Activated CD8-positive, alpha-beta memory T cell treated with anti-CD3 and anti-CD28 coated beads for 36 hours (primary cell): ENCODE measurements around the gene GALNT5. TPM values are rescaled to one million over a fixed set of nuclear protein-coding genes. Genes with fewer than 3 reads are reported as not detected.

Experiments used
- CTCF ChIA-PET: fragments of 350-600 bp; sonication (Branson Sonifier 250); formaldehyde crosslinking; loops from one replicate; lab custom pipeline; 2021; ENCODE audit warnings: antibody characterized with exemption; lab: Charles Lee
- POLR2A ChIA-PET: fragments of 350-600 bp; sonication (Branson Sonifier 250); formaldehyde crosslinking; loops from one replicate; lab custom pipeline; 2021; ENCODE audit warnings: antibody characterized with exemption; lab: Charles Lee
- total RNA-seq, 2 experiments: library from RNA; stranded (reverse); gene quantifications; one replicate each; pipeline ENCODE4 v1.2.3, GENCODE V29; 2021

GALNT5 gene
- total RNA-seq, 2 experiments from 2014 or later = not detected

- CTCF ChIA-PET = no interaction called here
- POLR2A ChIA-PET = no interaction called here
Measured at GRCh38 chr2:157245846-157246764, 11.4 kb upstream of the GALNT5 start.

GRCh38 chr2:157246765-157247407 is 10.6 kb upstream of the GALNT5 start:
- ChIA-PET CTCF (no interaction called here), POLR2A (no interaction called here)

- ChIA-PET CTCF (no interaction called here), POLR2A (no interaction called here)
Measured at GRCh38 chr2:157250836-157251235, 6.7 kb upstream of the GALNT5 start.

- ChIA-PET POLR2A (no interaction called here), CTCF (no interaction called here)
Measured at GRCh38 chr2:157251932-157252331, 5.6 kb upstream of the GALNT5 start.

- POLR2A ChIA-PET = no interaction called here
Measured at GRCh38 chr2:157252529-157252928, 5.0 kb upstream of the GALNT5 start.

GRCh38 chr2:157254041-157254440 is 3.5 kb upstream of the GALNT5 start:
- ChIA-PET CTCF (no interaction called here), POLR2A (no interaction called here)

More at GRCh38 chr2:157252529-157252928, 5.0 kb upstream of the GALNT5 start:
- CTCF ChIA-PET = no interaction called here

GRCh38 chr2:157255746-157256145 is 1.8 kb upstream of the GALNT5 start:
- CTCF ChIA-PET = no interaction called here
- POLR2A ChIA-PET = no interaction called here

- POLR2A ChIA-PET = no interaction called here
Measured at GRCh38 chr2:157256626-157257025, 879 bp upstream of the GALNT5 start.

GRCh38 chr2:157258520-157259326 is 1.2 kb downstream of the GALNT5 start:
- ChIA-PET POLR2A (no interaction called here), CTCF (no interaction called here)

More at GRCh38 chr2:157256626-157257025, 879 bp upstream of the GALNT5 start:
- CTCF ChIA-PET = no interaction called here

GRCh38 chr2:157259386-157259785 is 1.9 kb downstream of the GALNT5 start:
- ChIA-PET CTCF (no interaction called here), POLR2A (no interaction called here)

GRCh38 chr2:157259960-157260359 is 2.5 kb downstream of the GALNT5 start:
- POLR2A ChIA-PET = no interaction called here
- CTCF ChIA-PET = no interaction called here

- CTCF ChIA-PET = interaction anchor here (1.2 kb wide), 1 partner anchor 42 kb away, joined by 3 read pairs; no protein-coding TSS in a partner anchor
- POLR2A ChIA-PET = no interaction called here
Measured at GRCh38 chr2:157260533-157261198, 3.2 kb downstream of the GALNT5 start.

- ChIA-PET POLR2A (no interaction called here), CTCF (interaction anchor here (1.2 to 1.8 kb wide), 2 partner anchors 35 to 41 kb away, joined by 3 read pairs; no protein-coding TSS in a partner anchor)
Measured at GRCh38 chr2:157261199-157261782, 3.8 kb downstream of the GALNT5 start.

GRCh38 chr2:157262248-157262647 is 4.7 kb downstream of the GALNT5 start:
- CTCF ChIA-PET = interaction anchor here (1.8 kb wide), 1 partner anchor 36 kb away, joined by 3 read pairs; no protein-coding TSS in a partner anchor
- POLR2A ChIA-PET = no interaction called here

- ChIA-PET CTCF (no interaction called here), POLR2A (no interaction called here)
Measured at GRCh38 chr2:157264099-157264498, 6.6 kb downstream of the GALNT5 start.

- POLR2A ChIA-PET = no interaction called here
- CTCF ChIA-PET = no interaction called here
Measured at GRCh38 chr2:157265825-157266224, 8.3 kb downstream of the GALNT5 start.

GRCh38 chr2:157267476-157267875 is 10.0 kb downstream of the GALNT5 start:
- POLR2A ChIA-PET = no interaction called here
- CTCF ChIA-PET = interaction anchor here (0.5 kb wide), 1 partner anchor 630 kb away, joined by 3 read pairs; no protein-coding TSS in a partner anchor

- POLR2A ChIA-PET = no interaction called here
- CTCF ChIA-PET = no interaction called here
Measured at GRCh38 chr2:157269060-157269459, 11.6 kb downstream of the GALNT5 start.

GRCh38 chr2:157269922-157270321 is 12.4 kb downstream of the GALNT5 start:
- ChIA-PET POLR2A (no interaction called here), CTCF (no interaction called here)
